PC-3 (cell line): ENCODE measurements around the gene CRB1. TPM values are rescaled to one million over a fixed set of nuclear protein-coding genes. Genes with fewer than 3 reads are reported as not detected.

Source experiments
- ATAC-seq: fragments of 200-7000 bp; cut with Tn5 transposase; 2 replicates; pipeline ENCODE4 v1.9.1; 2020; ENCODE audit warnings: mild to moderate bottlenecking, moderate library complexity
- BruUV-seq: library from RNA; stranded (reverse); fragments of 400-500 nt; replicated peaks from 2 replicates; lab custom pipeline; 2021; lab: Mats Ljungman, UMichigan
- CTCF ChIA-PET: fragments of 300-600 bp; sonication (Branson Sonifier 250); formaldehyde crosslinking; loops from one replicate; lab custom pipeline; 2022; ENCODE audit warnings: antibody characterized with exemption; lab: Charles Lee
- POLR2A ChIA-PET: fragments of 300-600 bp; sonication (Branson Sonifier 250); formaldehyde crosslinking; loops from one replicate; lab custom pipeline; 2022; ENCODE audit warnings: antibody characterized with exemption; ENCODE audit not compliant: unreplicated experiment; lab: Charles Lee
- DNase-seq: peaks from one replicate; pipeline ENCODE4 v3.0.0-alpha.2; 2015
- H2AFZ ChIP-seq: fragments of 300-600 bp; sonication (generic); 2 replicates; pipeline ENCODE4 v1.6.0; 2016; ENCODE audit warnings: antibody characterized with exemption, low read length
- H3F3A ChIP-seq: fragments of 300-600 bp; sonication (generic); one replicate; pipeline ENCODE4 v1.6.0; 2017; ENCODE audit warnings: antibody characterized with exemption, low read length, control low read depth, mild to moderate bottlenecking; ENCODE audit not compliant: unreplicated experiment
- H3K27ac ChIP-seq: fragments of 300-600 bp; sonication (generic); 2 replicates; pipeline ENCODE4 v1.5.1; 2016; ENCODE audit warnings: mild to moderate bottlenecking, low read length
- H3K27me3 ChIP-seq: fragments of 300-600 bp; sonication (generic); 2 replicates; pipeline ENCODE4 v1.6.1; 2016; ENCODE audit warnings: low read length, mixed read lengths
- H3K36me3 ChIP-seq: fragments of 300-600 bp; sonication (generic); 2 replicates; pipeline ENCODE4 v1.6.1; 2016; ENCODE audit warnings: low read depth, mixed run types, low read length, mixed read lengths
- H3K4me1 ChIP-seq: fragments of 300-600 bp; sonication (generic); 2 replicates; pipeline ENCODE4 v1.5.1; 2016; ENCODE audit warnings: low read length; ENCODE audit not compliant: insufficient read depth
- H3K4me2 ChIP-seq: fragments of 300-600 bp; sonication (generic); 2 replicates; pipeline ENCODE4 v1.6.0; 2016; ENCODE audit warnings: low read length
- H3K4me3 ChIP-seq: fragments of 300-600 bp; sonication (generic); 2 replicates; pipeline ENCODE4 v1.5.1; 2016; ENCODE audit warnings: mild to moderate bottlenecking, low read length, mixed read lengths
- H3K79me2 ChIP-seq: fragments of 300-600 bp; sonication (generic); 2 replicates; pipeline ENCODE4 v1.6.1; 2017; ENCODE audit warnings: low read length, mixed read lengths
- H3K9ac ChIP-seq: fragments of 300-600 bp; sonication (generic); 2 replicates; pipeline ENCODE4 v1.6.0; 2016; ENCODE audit warnings: mild to moderate bottlenecking, low read length
- H3K9me2 ChIP-seq: fragments of 300-600 bp; sonication (generic); replicated peaks from 2 replicates; pipeline ENCODE4 v1.6.1; 2016; ENCODE audit warnings: mixed run types, low read length, mixed read lengths
- H3K9me3 ChIP-seq: fragments of 300-600 bp; sonication (generic); 2 replicates; pipeline ENCODE4 v1.6.1; 2016; ENCODE audit warnings: low read length, mixed read lengths
- H4K20me1 ChIP-seq: fragments of 300-600 bp; sonication (generic); 2 replicates; pipeline ENCODE4 v1.6.1; 2016; ENCODE audit warnings: low read length, mixed read lengths
- EZH2 ChIP-seq: fragments of 300-600 bp; sonication (generic); IDR thresholded peaks from one replicate; pipeline ENCODE4 v1.6.1; 2017; ENCODE audit warnings: antibody characterized with exemption, mild to moderate bottlenecking, low read length; ENCODE audit not compliant: unreplicated experiment
- EZH2phosphoT487 ChIP-seq: fragments of 300-600 bp; sonication (generic); IDR thresholded peaks from 2 replicates; pipeline ENCODE4 v1.6.1; 2018; ENCODE audit warnings: mild to moderate bottlenecking, antibody characterized with exemption, low read length, borderline replicate concordance
- intact Hi-C: fragments of 100-400 bp; cut with micrococcal nuclease; formaldehyde crosslinking; loops from 2 replicates; pipeline ENCODE4 v1.9.0; 2023
- total RNA-seq: library from RNA; depleted of rRNA; stranded (reverse); fragments of >200 nt; gene quantifications from 2 replicates; pipeline ENCODE4 v1.2.3, GENCODE V29; 2014
- TF ChIP-seq, protein P1 (sequence below): fragments of 300-600 bp; sonication (generic); conservative IDR thresholded peaks from 2 replicates; pipeline ENCODE4 v1.5.1; 2017; ENCODE audit warnings: antibody characterized with exemption, low read depth, mild to moderate bottlenecking, low read length

Gene CRB1
- total RNA-seq, 1 experiment from 2014 or later: 0.07 TPM

DNA sequence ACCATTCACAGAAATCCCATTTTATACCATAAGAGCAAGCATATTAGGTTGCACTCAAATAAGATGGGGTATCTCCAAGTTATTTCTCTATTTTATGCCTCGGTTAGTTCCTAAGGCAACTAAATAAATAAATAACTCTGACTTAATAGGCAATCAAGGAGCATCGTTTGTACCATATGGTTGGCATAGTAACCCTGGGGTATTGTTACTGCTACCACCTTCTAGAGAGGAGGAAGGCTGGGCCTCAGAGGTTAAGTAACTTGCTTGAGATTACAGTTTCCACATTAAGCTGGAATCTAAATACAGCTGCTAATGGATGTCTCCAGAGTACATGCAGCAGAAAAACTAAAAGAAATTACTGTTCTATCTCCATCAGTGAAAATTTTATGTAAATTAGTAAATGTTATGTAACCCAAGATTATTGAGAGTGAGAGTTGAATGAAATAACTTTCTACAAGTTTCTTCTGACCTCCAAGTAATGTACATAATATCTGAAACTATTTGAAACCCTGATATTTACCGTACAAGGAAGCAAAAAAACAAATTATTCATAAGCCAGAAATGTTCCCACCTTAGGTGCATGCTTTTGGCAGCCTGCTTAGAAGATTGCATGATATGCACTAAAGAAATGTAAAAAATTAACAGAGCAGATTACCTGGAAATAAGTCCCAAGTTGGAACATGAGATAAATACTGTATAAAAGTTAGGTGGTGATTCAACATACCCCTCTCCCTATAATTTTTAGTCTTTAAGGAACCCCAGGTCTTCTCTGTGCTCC lies 127.0 kb downstream of the CRB1 start:
- no peaks in the 10 kb centered on the region for H3K36me3 ChIP-seq
- no peaks in the 10 kb centered on the region for H3K27me3 ChIP-seq
- H3F3A ChIP-seq: no peaks in the 10 kb centered on the region
- no TSS peak for BruUV-seq
- no peak overlapping the region for H2AFZ ChIP-seq
- intact Hi-C loops: loop anchor here (10.0 kb wide), 1 partner anchor 110 kb away; no protein-coding TSS in a partner anchor
- DNase-seq: no peak
- H3K79me2 ChIP-seq: no peaks in the 10 kb centered on the region
- H3K4me1 ChIP-seq: no peaks in the 10 kb centered on the region
- H3K9me3 ChIP-seq: no peaks in the 10 kb centered on the region
- no peak overlapping the region for H3K9ac ChIP-seq
- ChIA-PET POLR2A (no interaction called here), CTCF (no interaction called here)
- ATAC-seq: no peak
- no peak overlapping the region for H3K4me2 ChIP-seq
- TF ChIP-seq EZH2 (no peak), EZH2phosphoT487 (no peak)
- TF ChIP-seq, protein P1, sequence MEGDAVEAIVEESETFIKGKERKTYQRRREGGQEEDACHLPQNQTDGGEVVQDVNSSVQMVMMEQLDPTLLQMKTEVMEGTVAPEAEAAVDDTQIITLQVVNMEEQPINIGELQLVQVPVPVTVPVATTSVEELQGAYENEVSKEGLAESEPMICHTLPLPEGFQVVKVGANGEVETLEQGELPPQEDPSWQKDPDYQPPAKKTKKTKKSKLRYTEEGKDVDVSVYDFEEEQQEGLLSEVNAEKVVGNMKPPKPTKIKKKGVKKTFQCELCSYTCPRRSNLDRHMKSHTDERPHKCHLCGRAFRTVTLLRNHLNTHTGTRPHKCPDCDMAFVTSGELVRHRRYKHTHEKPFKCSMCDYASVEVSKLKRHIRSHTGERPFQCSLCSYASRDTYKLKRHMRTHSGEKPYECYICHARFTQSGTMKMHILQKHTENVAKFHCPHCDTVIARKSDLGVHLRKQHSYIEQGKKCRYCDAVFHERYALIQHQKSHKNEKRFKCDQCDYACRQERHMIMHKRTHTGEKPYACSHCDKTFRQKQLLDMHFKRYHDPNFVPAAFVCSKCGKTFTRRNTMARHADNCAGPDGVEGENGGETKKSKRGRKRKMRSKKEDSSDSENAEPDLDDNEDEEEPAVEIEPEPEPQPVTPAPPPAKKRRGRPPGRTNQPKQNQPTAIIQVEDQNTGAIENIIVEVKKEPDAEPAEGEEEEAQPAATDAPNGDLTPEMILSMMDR: no peak
- no peaks in the 10 kb centered on the region for H3K9me2 ChIP-seq
- H3K4me3 ChIP-seq: no peak overlapping the region
- H4K20me1 ChIP-seq: no peaks in the 10 kb centered on the region
- no peak overlapping the region for H3K27ac ChIP-seq

DNA sequence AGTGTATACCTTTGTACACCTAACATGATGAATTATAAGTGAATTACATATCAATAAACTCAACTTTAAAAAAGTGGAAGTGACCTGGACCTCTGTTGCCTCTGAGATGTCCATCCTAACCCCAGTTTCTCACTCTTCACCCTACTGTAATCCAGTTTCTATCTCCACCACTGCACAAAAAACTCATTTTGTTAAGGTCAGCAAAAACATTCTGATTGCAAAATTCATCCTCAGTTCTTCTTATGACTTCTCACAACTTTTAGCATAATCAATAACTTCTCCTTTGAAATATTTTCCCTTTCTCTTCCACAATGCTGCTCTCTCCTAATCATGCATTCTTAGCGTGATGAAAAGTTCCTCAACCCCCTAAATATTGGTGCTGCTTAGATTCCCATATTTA lies 129.8 kb downstream of the CRB1 start:
- H4K20me1 ChIP-seq: no peaks in the 10 kb centered on the region
- ATAC-seq (no peak), DNase-seq (no peak)
- H3K27me3 ChIP-seq: no peaks in the 10 kb centered on the region
- H3K79me2 ChIP-seq: no peaks in the 10 kb centered on the region
- no peaks in the 10 kb centered on the region for H3K4me1 ChIP-seq
- no peak overlapping the region for H3K4me3 ChIP-seq
- H3K4me2 ChIP-seq: no peak overlapping the region
- H3K36me3 ChIP-seq: no peaks in the 10 kb centered on the region
- no peak overlapping the region for H3K9ac ChIP-seq
- no peak overlapping the region for H2AFZ ChIP-seq
- TF ChIP-seq EZH2phosphoT487 (no peak), EZH2 (no peak)
- TF ChIP-seq, protein P1: no peak
- ChIA-PET CTCF (interaction anchor here (0.5 kb wide), 1 partner anchor 477 kb away, joined by 3 read pairs; no protein-coding TSS in a partner anchor), POLR2A (no interaction called here)
- no peaks in the 10 kb centered on the region for H3K9me3 ChIP-seq
- no peaks in the 10 kb centered on the region for H3F3A ChIP-seq
- intact Hi-C loops: loop anchor here (10.0 kb wide), 1 partner anchor 107 kb away; no protein-coding TSS in a partner anchor
- no peaks in the 10 kb centered on the region for H3K9me2 ChIP-seq
- BruUV-seq: no TSS peak
- no peak overlapping the region for H3K27ac ChIP-seq
